ENCODE measurements around the gene RPS21. TPM values are rescaled to one million over a fixed set of nuclear protein-coding genes. Genes with fewer than 3 reads are reported as not detected.

The RPS21 gene
- total RNA-seq, 2 donors from 2014 or later, result 1,359 to 1,579 TPM

- no peaks in the 10 kb centered on the region for H3K4me1 ChIP-seq
- no peaks in the 10 kb centered on the region for H3K27me3 ChIP-seq
- DNase-seq, result no peak
- no peak overlapping the region for H3K9ac ChIP-seq (ENCODE audit: low read depth in 2 of 2, low read length in 2 of 2)
- no peak overlapping the region for H3K27ac ChIP-seq
- H3K9me3 ChIP-seq, result no peaks in the 10 kb centered on the region
- no peak overlapping the region for H3K4me3 ChIP-seq
- H3K36me3 ChIP-seq, result no peaks in the 10 kb centered on the region
- TF ChIP-seq, protein P1, sequence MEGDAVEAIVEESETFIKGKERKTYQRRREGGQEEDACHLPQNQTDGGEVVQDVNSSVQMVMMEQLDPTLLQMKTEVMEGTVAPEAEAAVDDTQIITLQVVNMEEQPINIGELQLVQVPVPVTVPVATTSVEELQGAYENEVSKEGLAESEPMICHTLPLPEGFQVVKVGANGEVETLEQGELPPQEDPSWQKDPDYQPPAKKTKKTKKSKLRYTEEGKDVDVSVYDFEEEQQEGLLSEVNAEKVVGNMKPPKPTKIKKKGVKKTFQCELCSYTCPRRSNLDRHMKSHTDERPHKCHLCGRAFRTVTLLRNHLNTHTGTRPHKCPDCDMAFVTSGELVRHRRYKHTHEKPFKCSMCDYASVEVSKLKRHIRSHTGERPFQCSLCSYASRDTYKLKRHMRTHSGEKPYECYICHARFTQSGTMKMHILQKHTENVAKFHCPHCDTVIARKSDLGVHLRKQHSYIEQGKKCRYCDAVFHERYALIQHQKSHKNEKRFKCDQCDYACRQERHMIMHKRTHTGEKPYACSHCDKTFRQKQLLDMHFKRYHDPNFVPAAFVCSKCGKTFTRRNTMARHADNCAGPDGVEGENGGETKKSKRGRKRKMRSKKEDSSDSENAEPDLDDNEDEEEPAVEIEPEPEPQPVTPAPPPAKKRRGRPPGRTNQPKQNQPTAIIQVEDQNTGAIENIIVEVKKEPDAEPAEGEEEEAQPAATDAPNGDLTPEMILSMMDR (IDR thresholded peaks at IDR 0.05), result no peak
- intact Hi-C loops (cut with DNase I), result loop anchor here (5.0 to 10.0 kb wide), 2 partner anchors 80 to 367 kb away; partner anchors contain the start of gene ADRM1
Observed at GRCh38 chr20:62381842-62382241, 5.1 kb upstream of the RPS21 start.

GRCh38 chr20:62382306-62383198 is 4.4 kb upstream of the RPS21 start:
- H3K9ac ChIP-seq (ENCODE audit: low read depth in 2 of 2, low read length in 2 of 2), result no peak overlapping the region
- peaks cover under 1% of the 10 kb centered on the region for H3K4me1 ChIP-seq
- H3K27ac ChIP-seq, result no peak overlapping the region
- H3K4me3 ChIP-seq, result no peak overlapping the region
- intact Hi-C loops (cut with DNase I), result loop anchor here (5.0 to 10.0 kb wide), 2 partner anchors 80 to 368 kb away; partner anchors contain the start of gene ADRM1
- no peaks in the 10 kb centered on the region for H3K9me3 ChIP-seq
- H3K27me3 ChIP-seq, result no peaks in the 10 kb centered on the region
- no peaks in the 10 kb centered on the region for H3K36me3 ChIP-seq
- peak; percentile 77 for DNase-seq
- TF ChIP-seq, protein P1 (IDR thresholded peaks at IDR 0.05), result peak; percentile 95

DNA sequence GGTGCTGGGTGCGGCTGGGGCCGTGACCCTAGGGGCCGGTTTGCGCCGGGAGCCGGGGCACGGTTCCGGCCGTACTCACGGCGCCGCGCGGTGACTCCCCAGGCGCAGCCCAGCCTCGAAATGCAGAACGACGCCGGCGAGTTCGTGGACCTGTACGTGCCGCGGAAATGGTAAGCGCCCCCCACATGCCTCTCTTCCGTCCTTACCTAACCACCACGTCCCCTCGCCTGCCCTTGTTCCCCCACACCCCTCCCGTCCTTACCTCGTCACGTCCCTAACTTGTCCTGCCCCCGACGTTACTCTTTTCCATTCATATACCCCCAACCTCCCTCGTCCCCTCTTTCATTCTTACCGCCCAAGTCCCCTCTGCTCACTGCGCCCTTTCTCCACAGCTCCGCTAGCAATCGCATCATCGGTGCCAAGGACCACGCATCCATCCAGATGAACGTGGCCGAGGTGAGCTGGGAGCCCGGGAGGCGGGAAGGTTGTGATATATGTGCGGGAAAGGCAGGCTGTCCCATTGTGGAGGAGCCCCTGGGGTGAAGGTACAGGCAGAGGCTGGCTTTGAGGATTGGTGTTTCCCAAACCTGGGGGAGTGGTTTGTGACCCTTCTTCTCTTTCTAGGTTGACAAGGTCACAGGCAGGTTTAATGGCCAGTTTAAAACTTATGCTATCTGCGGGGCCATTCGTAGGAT is 463 bp downstream of the RPS21 start:
- Histone ChIP-seq H3K27me3 (no peaks in the 10 kb centered on the region), H3K4me1 (peaks cover 9% of the 10 kb centered on the region), H3K9ac (ENCODE audit: low read depth in 2 of 2, low read length in 2 of 2) (peak overlapping the region; percentile 92 to 99), H3K27ac (peak overlapping the region; percentile 78), H3K36me3 (no peaks in the 10 kb centered on the region), H3K4me3 (peak overlapping the region; percentile 81), H3K9me3 (no peaks in the 10 kb centered on the region)
- no peak for DNase-seq
- TF ChIP-seq, protein P1 (IDR thresholded peaks at IDR 0.05), result no peak
- intact Hi-C loops (cut with DNase I), result loop anchor here (10.0 kb wide), 1 partner anchor 373 kb away; no protein-coding TSS in a partner anchor

DNA sequence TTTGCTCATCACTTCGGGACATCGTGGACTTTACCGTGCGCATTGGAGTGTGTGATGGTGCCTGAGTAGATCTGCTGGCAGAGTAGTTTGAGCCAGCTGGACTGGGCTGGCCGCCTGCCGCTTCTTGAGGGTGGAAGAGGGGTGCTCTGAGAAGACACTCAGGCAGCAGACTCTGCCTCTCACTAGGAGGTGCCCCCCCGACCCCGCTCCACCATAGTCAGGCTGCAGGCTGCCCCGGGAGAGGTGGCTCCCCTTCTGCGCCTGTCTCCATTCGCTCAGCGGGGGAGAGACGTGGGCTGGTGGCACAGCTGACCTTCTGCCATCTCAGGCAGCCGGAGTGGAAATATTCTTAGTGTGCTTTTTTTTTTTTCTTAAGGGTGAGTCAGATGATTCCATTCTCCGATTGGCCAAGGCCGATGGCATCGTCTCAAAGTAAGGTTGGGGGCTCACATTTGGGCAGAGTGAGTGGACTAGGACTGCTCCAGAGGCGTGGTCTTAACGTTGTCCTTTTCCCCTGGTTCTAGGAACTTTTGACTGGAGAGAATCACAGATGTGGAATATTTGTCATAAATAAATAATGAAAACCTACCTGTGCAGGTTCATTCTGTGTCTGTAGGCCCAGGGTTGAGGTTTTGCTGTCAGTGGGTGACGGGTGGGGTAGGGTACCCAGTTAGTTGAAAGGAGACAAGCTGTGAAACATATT is 1.2 kb downstream of the RPS21 start:
- H3K4me1 ChIP-seq, result peaks cover 9% of the 10 kb centered on the region
- no peaks in the 10 kb centered on the region for H3K9me3 ChIP-seq
- H3K27me3 ChIP-seq, result no peaks in the 10 kb centered on the region
- DNase-seq, result no peak
- H3K27ac ChIP-seq, result no peak overlapping the region
- peak overlapping the region; percentile 81 for H3K4me3 ChIP-seq
- peak overlapping the region; percentile 92 to 99 for H3K9ac ChIP-seq (ENCODE audit: low read depth in 2 of 2, low read length in 2 of 2)
- H3K36me3 ChIP-seq, result no peaks in the 10 kb centered on the region
- intact Hi-C loops (cut with DNase I), result loop anchor here (10.0 kb wide), 1 partner anchor 373 kb away; no protein-coding TSS in a partner anchor
- TF ChIP-seq, protein P1 (IDR thresholded peaks at IDR 0.05), result no peak
